Measurements from ENCODE around the gene RASSF8. TPM values are rescaled to one million over a fixed set of nuclear protein-coding genes. Genes with fewer than 3 reads are reported as not detected.
A peak's percentile ranks its signal among the peaks of the same experiment; 100 is the strongest.
"Not testable (repeated sequence)": the region's sequence is repeated elsewhere in the genome, so short reads cannot be mapped to it uniquely, and the experiment has no call there.

Gene RASSF8
- total RNA-seq, 3 donors from 2014 or later: 3.2 to 109 (median 8.0) TPM

GRCh38 chr12:26052652-26053051 is 94.2 kb downstream of the RASSF8 start:
- no peak for DNase-seq
- intact Hi-C loops (cut with DNase I, micrococcal nuclease): no loop called here
- H3K9me3 ChIP-seq: no peaks in the 10 kb centered on the region
- no peaks in the 10 kb centered on the region for H3K4me1 ChIP-seq (ENCODE audit: low read depth)
- H3K36me3 ChIP-seq (ENCODE audit: low read depth): no peaks in the 10 kb centered on the region
- ATAC-seq: no peak
- no peak overlapping the region for H3K4me3 ChIP-seq
- TF ChIP-seq, protein P1, sequence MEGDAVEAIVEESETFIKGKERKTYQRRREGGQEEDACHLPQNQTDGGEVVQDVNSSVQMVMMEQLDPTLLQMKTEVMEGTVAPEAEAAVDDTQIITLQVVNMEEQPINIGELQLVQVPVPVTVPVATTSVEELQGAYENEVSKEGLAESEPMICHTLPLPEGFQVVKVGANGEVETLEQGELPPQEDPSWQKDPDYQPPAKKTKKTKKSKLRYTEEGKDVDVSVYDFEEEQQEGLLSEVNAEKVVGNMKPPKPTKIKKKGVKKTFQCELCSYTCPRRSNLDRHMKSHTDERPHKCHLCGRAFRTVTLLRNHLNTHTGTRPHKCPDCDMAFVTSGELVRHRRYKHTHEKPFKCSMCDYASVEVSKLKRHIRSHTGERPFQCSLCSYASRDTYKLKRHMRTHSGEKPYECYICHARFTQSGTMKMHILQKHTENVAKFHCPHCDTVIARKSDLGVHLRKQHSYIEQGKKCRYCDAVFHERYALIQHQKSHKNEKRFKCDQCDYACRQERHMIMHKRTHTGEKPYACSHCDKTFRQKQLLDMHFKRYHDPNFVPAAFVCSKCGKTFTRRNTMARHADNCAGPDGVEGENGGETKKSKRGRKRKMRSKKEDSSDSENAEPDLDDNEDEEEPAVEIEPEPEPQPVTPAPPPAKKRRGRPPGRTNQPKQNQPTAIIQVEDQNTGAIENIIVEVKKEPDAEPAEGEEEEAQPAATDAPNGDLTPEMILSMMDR (IDR thresholded peaks at IDR 0.05): no peak

DNA sequence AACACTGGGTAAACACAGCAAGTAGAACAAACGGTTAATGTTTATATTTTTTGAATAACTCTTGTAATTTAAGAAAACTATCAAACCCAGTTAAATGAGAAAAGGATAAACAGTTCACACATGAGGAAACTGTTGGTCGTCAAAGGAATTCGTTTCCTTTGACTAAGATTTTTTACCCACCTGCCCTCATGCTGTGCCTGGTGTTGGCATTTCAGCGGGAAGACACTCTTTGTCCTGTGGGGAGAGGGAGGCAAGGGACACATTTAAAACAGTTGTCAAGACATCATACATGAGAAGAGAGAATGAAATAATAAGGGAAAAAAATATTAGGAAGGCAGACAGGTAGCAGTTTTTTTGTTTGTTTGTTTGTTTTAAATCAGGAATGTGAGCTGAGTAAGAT is 95.9 kb downstream of the RASSF8 start:
- TF ChIP-seq, protein P1 (IDR thresholded peaks at IDR 0.05): no peak
- Histone ChIP-seq H3K4me1 (ENCODE audit: low read depth) (no peaks in the 10 kb centered on the region), H3K9me3 (no peaks in the 10 kb centered on the region), H3K36me3 (ENCODE audit: low read depth) (no peaks in the 10 kb centered on the region), H3K4me3 (no peak overlapping the region)
- intact Hi-C loops (cut with DNase I, micrococcal nuclease): no loop called here
- DNase-seq (no peak), ATAC-seq (no peak)

DNA sequence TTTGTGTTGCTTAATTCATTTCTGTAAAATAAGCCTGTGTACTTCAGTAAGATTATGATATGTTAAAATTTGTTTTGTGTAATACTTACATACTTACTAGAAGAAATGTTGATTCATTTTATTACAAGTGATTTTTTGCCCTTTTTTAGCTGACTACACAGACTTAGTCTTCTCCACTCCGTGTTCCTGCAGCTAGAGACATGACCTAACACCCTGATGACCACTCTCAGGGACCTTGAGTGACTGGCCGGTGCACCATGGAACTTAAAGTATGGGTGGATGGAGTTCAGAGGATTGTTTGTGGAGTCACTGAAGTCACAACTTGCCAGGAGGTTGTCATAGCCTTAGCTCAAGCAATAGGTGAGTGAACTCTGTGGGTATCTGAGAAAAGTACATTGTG is 96.6 kb downstream of the RASSF8 start:
- DNase-seq: no peak
- Histone ChIP-seq H3K36me3 (ENCODE audit: low read depth) (no peaks in the 10 kb centered on the region), H3K9me3 (no peaks in the 10 kb centered on the region), H3K4me3 (no peak overlapping the region), H3K4me1 (ENCODE audit: low read depth) (no peaks in the 10 kb centered on the region)
- intact Hi-C loops (cut with DNase I, micrococcal nuclease): no loop called here
- TF ChIP-seq, protein P1 (IDR thresholded peaks at IDR 0.05): no peak
- no peak for ATAC-seq

- no peaks in the 10 kb centered on the region for H3K4me1 ChIP-seq (ENCODE audit: low read depth)
- TF ChIP-seq, protein P1 (IDR thresholded peaks at IDR 0.05): no peak
- DNase-seq (peak in 1 of 3 donors; percentile 19), ATAC-seq (peak; percentile 94)
- intact Hi-C loops (cut with DNase I, micrococcal nuclease): no loop called here
- H3K4me3 ChIP-seq: no peak overlapping the region
- no peaks in the 10 kb centered on the region for H3K36me3 ChIP-seq (ENCODE audit: low read depth)
- H3K9me3 ChIP-seq: no peaks in the 10 kb centered on the region
Measured at GRCh38 chr12:26056335-26056734, 97.9 kb downstream of the RASSF8 start.

DNA sequence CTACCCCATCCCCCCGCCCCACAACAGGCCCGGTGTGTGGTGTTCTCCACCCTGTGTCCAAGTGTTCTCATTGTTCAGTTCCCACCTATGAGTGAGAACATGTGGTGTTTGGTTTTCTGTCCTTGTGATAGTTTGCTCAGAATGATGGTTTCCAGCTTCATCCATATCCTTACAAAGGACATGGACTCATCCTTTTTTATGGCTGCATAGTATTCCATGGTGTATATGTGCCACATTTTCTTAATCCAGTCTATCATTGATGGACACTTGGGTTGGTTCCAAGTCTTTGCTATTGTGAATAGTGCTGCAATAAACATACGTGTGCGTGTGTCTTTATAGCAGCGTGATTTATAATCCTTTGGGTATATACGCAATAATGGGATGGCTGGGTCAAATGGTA is 98.8 kb downstream of the RASSF8 start:
- H3K9me3 ChIP-seq; intact Hi-C loops (cut with DNase I, micrococcal nuclease); H3K4me1 ChIP-seq (ENCODE audit: low read depth); H3K36me3 ChIP-seq (ENCODE audit: low read depth); DNase-seq; H3K4me3 ChIP-seq; ATAC-seq: not testable (repeated sequence)

GRCh38 chr12:26058308-26058707 is 99.8 kb downstream of the RASSF8 start:
- Histone ChIP-seq H3K4me3 (no peak overlapping the region), H3K4me1 (ENCODE audit: low read depth) (no peaks in the 10 kb centered on the region), H3K9me3 (no peaks in the 10 kb centered on the region), H3K36me3 (ENCODE audit: low read depth) (no peaks in the 10 kb centered on the region)
- DNase-seq (no peak), ATAC-seq (no peak)
- intact Hi-C loops (cut with DNase I, micrococcal nuclease): no loop called here
- TF ChIP-seq, protein P1 (IDR thresholded peaks at IDR 0.05): no peak
